GM19238 (cell line): ENCODE data around the gene DGCR8.

Source experiments
- DNase-seq: peaks from one replicate; pipeline ENCODE4 v3.0.0; 2011; ENCODE audit warnings: low spot score; ENCODE audit not compliant: insufficient read length

DGCR8 gene

GRCh38 chr22:20052309-20053259, 27.5 kb upstream of the DGCR8 start:
- no peak for DNase-seq

GRCh38 chr22:20053407-20054033, 26.5 kb upstream of the DGCR8 start:
- DNase-seq: no peak

- no peak for DNase-seq
Observed at GRCh38 chr22:20054034-20054427, 26.0 kb upstream of the DGCR8 start.

- DNase-seq: no peak
Observed at GRCh38 chr22:20054485-20054884, 25.6 kb upstream of the DGCR8 start.

GRCh38 chr22:20055144-20055543, 24.9 kb upstream of the DGCR8 start:
- DNase-seq: no peak

- no peak for DNase-seq
Observed at GRCh38 chr22:20055654-20056053, 24.4 kb upstream of the DGCR8 start.

GRCh38 chr22:20056161-20056560, 23.9 kb upstream of the DGCR8 start:
- no peak for DNase-seq

GRCh38 chr22:20056696-20057386, 23.2 kb upstream of the DGCR8 start:
- no peak for DNase-seq

GRCh38 chr22:20057596-20058268, 22.3 kb upstream of the DGCR8 start:
- DNase-seq: no peak

GRCh38 chr22:20058989-20059770, 20.9 kb upstream of the DGCR8 start:
- no peak for DNase-seq

- no peak for DNase-seq
Observed at GRCh38 chr22:20060700-20061480, 19.2 kb upstream of the DGCR8 start.

- DNase-seq: no peak
Observed at GRCh38 chr22:20061481-20061861, 18.6 kb upstream of the DGCR8 start.

GRCh38 chr22:20062043-20062765, 17.8 kb upstream of the DGCR8 start:
- DNase-seq: no peak

- DNase-seq: no peak
Observed at GRCh38 chr22:20062766-20063083, 17.3 kb upstream of the DGCR8 start.

- no peak for DNase-seq
Observed at GRCh38 chr22:20063271-20064139, 16.5 kb upstream of the DGCR8 start.

GRCh38 chr22:20064140-20064480, 15.9 kb upstream of the DGCR8 start:
- DNase-seq: no peak

- no peak for DNase-seq
Observed at GRCh38 chr22:20064545-20065262, 15.3 kb upstream of the DGCR8 start.
